SKM-1 treated with dmso at 0.1 percent for 144 hours (cell line): ENCODE data around the gene RPL37A.
"Not testable (repeated sequence)": the region's sequence is repeated elsewhere in the genome, so short reads cannot be mapped to it uniquely, and the experiment has no call there.

Experiments used
- DNase-seq: peaks from one replicate; lab custom pipeline; 2025; ENCODE audit not compliant: unreplicated experiment; lab: John Stamatoyannopoulos, UW

RPL37A gene

DNA sequence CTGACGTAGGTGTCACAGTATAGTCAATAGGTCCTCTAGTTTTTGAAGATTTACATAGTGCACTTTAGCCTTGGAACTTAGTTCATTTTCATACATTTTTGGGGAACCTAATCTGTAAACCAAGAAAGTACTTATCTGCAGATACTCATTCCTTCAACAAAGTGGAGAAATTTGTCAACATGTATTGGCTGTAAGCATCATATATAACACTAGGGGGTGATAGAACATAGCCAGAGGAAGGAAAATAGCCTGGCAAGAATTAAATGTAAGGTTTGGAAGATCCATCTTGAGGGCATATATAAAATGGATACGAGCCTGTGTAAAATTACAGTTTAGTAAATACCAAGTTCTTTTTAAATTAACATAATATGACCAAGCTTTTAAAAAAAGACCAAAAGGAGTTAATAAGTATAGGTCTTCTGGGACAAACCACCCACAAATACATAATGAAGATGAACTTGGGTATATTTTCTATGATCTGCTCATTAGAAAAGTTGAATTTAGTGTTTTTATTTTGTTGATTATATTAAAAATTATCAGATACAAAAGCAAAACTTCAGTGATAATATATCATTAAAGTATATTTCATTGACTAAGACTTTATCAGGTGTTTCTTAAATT lies 18.2 kb downstream of the RPL37A start:
- peak; percentile 65 for DNase-seq

DNA sequence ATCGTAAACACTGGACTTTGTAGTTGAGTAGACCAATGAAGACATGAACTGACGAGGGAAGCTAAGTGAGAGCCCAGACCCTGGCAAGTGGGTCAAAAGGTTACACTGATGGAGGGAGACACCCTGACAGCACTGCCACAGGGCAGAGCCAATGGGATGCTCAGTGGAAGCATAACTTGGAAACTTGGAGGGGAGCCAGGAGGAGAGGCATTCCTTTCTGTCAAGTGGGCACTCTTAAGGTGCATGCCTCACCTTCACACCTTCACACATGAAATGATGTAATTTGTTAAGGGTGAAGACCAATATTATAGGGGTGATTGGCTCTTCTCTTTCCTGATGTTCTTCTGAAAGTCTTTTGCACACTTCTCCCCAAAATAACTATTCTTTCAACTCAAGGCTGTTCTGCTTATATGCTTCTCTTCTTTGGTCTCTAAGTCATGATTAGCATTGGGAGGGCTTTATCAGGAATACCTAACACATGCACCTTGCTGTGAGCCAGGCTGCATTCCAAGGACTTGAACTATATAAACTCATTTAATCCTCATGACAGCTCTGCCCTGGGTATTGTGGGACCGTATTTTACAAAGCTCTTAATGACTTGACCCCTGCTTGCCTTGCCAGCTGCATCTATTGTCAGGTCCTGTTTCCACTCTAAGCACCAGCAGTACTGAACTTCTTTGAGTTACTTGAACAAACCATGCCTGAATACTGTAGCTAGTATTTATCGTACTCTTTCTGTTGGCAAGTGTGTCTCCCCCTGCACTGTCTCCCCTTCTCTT lies 19.0 kb downstream of the RPL37A start:
- DNase-seq: no peak

DNA sequence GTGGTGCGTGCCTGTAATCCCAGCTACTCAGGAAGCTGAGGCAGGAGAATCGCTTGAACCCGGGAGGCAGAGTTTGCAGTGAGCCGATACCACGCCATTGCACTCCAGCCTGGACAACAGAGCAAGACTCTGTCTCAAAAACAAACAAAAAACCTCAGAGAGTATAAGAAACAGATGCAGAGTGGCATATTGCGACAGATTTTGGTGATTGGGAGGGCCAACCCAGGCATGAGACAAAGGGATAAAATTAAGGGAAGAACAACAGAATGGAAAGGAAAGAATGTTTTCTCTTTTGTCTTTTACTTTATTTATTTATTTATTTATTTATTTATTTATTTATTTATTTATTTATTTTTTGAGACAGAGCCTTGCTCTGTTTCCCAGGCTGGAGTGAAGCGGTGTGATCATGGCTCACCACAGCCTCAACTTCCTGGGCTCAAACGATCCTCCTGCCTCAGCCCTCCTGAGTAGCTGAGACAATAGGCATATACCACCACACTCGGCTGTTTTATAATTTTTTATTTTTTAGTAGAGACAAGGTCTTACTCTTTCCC lies 20.0 kb downstream of the RPL37A start:
- DNase-seq: not testable (repeated sequence)

DNA sequence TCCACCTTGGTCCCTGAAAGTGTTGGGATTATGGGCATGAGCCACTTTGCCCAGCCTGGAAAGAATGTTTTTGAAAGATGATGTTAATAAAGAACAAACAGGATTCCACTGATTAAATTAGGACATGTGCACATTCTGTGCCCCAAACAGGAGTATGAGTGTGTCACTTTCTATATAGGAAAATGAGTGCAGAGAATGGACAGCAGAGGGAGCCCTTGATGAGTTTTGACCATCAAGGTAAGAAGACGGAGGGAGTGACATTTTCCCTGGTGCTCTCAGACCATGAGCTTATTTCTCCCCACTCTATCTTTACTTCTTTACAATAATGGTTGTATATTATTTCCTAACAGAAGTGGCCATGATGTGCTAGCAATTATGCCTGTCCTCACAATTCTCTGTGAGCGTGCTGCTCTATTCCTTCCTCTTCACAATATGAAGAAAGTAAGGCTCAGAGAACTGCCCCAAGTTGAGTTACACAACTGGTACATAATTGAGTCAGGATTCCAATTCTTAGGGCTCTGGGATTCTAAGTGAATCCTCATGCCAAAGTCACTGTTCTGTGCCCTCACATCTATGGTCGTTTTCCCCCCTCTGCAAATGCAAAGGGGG lies 20.6 kb downstream of the RPL37A start:
- DNase-seq: peak; percentile 78

DNA sequence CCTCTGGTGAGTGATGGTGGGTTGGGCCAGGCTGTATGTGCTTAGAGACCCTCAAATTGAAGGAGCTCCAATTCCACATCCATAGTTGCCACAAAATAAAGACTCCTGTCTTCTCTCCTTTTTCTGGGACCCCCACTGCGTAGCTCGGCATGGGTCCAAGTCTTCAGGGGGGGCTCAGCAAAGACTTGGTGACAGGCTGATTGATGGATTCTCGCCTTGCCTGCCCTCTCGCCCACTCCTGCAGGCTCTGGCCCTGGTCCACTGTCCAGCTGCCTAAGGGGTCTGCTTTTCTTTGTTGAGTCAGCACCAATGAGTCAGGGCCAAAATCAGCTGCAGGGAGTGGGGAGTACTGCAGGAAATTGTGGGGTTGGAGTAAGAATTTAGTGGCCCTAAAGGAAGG lies 21.5 kb downstream of the RPL37A start:
- no peak for DNase-seq

DNA sequence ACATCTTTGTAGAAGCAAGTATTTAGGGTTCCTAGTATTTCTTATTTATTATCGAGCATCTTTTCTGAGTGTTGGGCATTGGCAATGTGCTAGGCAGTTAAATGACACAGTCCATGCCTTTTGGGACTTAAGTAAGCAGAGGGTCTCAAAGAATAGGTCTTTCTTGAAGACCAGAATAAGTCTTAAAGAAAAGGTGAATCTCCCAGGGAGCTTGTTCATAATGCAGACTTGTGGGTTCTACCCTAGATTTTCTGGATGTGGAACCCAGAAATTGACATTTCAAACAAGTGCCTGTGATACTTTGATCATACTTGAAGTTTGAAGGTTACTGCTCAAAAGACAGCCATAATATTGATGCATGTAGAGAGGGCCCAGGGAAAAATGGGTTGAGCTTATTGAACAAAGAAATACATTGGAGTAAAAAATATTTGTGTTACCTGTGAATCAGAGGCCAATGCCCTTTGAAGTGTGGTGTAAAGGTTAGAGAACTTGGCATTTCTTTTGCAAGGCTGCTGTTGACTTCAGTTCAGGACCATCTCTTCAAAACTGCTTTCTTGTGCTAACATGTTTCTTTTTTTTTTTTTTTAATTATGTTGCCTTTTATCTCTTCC lies 24.4 kb downstream of the RPL37A start:
- DNase-seq: no peak

DNA sequence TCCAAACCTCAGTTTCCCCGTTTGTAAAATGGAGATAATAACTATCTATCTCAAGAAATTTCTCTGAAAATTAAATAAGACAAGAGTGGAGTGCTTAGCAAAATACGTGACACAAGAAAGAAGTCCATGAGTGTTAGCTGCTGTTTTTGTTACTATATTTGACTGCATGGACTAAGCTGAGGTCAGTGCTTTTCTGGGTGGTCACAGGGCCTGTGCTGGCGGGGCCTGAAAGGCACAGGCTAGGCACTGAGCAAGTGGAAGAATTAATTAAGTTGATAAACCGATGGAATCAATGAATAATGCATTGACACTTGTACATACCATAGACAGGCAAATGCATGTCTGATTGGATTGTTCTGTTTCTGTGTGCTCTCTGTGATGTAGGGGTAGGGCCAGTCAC lies 27.3 kb downstream of the RPL37A start:
- DNase-seq: no peak

DNA sequence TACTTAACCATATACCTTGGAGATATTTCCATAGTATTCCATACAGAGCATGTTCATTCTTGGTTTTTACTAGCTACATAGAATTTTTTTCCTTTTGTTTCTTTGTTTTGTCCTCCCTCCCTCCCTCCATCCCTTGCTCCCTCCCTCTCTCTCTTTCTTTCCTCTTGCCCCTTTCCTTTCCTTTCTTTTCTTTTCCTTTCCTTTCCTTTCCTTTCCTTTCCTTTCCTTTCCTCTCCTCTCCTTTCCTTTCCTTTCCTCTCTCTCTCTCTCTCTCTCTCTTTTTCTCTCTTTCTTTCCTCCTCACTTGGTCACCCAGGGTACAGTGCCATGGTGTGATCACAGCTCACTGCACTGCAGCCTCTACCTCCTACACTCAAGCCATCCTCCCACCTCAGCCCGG lies 28.3 kb downstream of the RPL37A start:
- no peak for DNase-seq

DNA sequence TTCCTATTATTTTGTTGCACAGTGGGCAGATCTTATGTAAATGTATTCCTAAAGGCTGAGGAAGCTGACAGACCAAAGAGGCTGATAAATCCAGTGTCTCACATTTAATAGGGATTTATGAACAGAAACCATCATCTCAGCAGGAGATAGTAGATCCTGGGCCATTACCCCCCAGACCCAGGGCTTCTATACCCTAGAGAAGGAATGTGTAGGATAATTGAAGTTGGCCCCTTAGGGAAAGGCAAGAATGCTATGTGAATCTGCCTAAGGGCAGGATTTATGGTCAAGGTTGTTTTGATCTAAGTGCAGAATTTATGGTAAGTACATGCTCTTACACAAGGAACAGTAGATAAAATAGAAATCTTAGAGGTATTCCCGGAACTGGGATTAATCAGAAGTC lies 29.0 kb downstream of the RPL37A start:
- no peak for DNase-seq

DNA sequence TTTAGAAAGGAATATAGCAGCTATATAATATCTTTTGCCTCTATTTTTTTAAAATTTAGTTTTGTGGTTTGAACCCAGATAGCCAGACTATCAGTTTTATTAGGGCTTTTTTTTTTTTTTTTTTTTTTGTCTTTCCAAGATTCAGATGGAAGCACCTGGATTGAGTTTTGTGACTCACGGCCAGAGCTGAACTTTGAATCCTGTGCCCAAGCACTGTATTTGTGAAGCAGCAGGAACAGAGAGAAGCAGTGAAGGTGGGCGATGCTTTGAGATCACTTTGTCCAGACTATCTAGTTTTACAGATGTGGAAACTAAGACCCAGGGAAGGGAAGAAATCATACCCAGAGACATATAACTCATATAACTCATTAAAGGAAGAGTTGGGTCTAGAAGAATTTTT lies 33.9 kb downstream of the RPL37A start:
- no peak for DNase-seq

DNA sequence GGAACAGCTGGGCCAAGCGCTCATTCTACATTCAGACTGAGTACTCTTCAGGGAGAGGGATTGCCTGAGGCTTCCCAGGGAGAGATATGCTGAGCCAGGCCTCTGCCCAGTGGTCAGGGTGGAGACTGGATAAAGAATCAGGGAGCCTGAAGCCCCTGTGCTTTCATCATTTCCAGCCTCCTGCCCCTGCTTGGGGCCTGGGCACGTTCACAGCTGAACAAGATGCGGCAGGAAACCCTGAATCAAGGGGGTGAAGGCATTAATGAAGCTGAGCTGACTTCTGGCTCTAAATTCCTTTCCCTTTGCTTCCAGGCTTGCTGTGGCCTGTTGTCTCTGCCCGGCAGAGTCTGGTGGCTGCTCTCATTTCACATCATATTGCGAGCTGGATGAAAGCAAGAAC lies 35.0 kb downstream of the RPL37A start:
- no peak for DNase-seq

DNA sequence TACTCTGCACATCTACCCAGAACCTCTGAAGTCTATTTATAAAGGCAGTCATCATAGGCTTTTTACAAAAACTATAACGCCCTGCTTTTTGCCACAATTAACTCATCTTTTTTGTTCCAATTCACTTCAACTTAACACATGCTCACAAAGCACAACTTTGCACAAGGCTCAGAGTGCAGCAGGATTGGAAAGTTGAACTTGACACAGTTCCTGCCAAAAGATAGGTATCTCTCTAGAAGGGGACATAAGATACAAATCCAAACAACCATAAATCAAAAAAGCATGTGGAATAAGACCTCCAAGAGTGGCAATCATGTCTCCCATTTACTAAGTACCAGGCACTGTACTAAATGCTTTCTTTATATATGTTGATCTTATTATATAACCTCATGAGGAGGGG lies 36.2 kb downstream of the RPL37A start:
- DNase-seq: no peak

DNA sequence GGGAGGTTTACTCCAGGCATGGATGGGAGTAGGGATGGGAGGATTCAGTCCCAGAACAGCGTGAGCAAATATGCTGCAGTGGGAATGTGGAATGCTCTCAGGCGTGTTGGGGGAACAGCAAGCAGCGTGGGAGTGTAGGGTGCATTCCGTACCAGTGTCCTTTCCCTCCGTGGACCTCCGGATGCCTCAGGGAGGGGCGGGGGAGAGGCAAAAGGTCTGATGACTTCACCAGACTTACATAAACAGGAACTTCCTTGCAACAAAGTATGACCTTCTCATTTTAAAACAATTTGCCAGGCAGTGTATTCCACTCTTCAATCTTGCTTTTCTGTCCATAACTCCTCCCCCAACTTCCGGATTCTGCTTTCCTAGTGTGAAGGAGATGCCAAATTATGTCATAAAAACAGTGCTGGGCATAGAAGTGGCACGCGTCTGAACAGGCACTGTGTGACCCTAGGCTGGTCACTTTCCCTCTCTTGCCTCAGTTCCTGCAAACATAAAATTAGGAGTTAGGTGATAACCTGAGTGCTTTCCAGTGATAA lies 36.9 kb downstream of the RPL37A start:
- peak; percentile 44 for DNase-seq

DNA sequence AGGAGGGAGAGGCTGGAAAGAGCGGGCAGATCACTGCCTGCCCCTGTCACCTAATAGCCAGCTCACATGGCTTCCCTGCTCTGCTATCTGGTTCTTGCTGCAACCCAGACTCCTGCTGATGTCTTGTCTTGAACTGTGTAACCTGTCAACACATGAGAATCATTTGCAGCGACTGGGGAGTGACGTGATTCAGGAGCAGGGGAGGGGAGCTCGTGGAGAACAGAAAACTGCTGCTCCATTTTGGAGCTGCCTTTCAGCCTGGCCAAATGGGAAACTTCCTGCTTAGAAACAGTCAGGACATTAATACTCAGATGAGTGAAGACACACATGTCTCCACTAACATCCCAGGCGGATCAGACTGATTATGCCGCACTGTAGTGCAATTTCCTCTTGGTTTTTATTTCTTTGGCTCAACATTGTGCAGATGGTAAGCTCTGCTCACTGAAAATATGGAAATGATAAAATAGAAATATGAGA lies 38.1 kb downstream of the RPL37A start:
- no peak for DNase-seq

DNA sequence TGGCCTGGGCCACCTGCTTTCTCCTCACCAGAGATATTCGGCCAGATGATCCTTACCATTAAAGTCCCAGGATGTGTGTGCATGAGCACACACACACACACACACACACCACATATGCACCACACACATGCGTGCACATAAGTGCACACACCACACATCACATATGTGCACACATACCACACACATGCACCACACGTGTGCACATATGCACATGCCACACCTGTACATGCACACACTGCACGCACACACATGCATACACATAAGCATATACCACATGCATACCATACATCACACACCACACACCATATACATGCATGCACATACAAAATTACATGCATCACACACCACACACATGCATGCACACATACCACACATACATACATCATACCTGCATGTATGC lies 38.7 kb downstream of the RPL37A start:
- no peak for DNase-seq

DNA sequence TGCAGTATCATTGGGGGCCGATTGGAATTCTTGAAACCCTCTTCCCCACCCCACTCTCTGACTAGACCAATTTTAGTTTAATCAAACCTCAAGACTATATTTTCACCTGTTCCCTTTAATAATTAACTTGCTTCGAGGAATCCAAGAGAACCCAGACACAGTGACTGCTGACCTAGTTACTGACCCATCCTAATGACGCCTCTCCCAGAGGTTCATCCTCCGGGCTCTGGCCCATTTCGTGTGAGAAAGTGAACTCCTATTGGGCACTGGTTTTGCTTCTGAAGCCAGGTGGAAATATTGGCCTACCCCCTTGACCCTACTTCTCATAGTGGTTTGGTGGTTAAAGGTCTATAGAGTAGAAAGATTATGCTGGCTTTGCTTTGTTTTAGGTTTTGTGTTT lies 39.9 kb downstream of the RPL37A start:
- DNase-seq: no peak

DNA sequence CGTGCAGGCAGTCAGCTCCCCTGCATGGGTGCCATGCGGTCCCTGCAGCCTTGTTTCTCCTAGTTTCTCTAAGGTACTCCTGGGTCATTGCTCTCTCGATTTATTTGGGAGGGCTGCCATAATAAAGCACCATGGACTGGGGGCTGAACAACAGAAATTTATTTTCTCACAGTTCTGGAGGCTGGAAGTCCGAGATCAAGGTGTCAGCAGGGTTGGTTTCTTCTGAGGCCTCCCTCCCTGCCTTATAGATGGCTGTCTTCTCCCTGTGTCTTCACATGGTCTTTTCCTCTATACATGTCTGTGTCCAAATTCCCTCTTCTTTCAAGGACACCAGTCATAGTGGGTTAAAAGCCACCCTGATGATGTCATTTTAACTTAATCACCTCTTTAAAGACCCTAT lies 40.5 kb downstream of the RPL37A start:
- no peak for DNase-seq

DNA sequence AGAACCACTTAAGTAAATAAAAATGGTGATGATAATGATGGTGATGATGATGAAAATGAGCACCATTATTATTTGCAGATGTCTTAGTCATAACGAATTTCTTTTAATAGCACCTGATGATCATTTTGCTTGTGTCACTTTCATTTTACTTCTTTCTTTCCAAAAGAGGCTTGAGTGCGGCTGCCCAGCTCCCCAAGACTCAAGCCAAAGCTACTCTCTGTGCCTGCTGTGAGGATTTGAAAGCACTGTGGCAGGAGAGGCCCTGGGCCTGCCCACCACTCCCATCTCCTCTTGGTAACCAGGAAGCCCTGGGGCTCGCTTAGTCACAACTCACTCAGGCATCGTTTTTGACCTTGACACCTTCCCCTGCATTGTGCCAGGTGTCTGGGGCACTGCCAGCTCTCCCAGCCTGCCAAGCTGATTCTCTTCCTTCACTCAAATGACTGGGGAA lies 41.2 kb downstream of the RPL37A start:
- DNase-seq: no peak

DNA sequence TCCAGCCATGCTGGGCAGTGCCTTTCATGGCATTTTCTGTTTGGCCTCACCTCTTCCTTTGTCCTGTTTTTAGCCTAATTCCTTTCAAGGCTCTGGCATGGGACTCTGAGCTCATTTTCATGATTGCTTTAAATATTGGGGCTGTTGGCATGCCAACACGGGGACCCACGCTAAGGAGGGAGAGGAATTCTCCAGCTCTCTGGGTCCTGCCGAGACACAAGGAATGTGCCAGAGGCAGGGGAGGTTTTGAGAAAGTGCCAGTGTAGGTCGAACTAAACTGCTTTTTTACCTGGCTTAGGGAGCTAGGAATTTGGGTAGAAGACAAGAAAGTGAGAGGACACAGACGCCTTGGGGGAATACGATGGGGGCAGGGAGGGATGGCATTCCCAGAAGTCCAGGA lies 42.3 kb downstream of the RPL37A start:
- no peak for DNase-seq

DNA sequence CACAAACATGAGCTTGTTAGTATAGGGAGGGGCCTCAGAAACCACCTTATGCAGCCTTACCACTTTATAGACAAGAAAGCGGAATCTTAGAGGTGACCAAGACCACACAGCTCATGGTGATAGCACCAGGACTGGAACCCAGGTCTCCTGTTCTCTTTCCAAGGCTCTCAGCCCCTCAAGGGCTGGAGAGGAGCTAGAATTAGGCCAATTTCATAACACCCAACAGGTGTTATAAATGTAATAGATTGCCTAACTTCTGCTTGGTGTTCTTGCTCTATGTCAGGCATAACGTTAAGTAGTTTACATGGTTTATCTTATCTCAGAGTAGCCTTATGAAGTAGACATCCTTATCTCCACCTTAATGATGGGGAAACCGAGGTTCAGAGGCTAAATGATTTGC lies 42.9 kb downstream of the RPL37A start:
- no peak for DNase-seq

DNA sequence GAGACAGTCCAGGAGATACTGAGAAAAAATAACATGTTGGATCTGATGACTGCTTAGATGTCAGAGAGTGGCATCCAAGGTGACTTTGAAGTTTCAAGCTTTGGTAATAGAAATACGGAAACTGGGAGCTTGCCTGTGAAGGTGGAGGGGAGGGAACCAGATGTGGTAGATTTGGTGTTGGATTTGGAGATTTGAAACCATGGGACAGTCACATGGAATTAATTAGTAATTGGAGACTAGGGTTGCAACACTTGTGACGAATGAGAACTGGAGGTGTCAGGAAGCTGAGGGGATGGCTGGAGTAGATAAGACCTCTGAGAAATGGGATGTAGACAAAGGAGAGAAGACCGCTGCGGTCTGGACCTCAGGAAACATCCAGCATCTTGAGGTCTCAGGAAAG lies 46.7 kb downstream of the RPL37A start:
- DNase-seq: peak; percentile 52
